Measurements from ENCODE around the gene DNAJC21.
"Not testable (repeated sequence)": the region's sequence is repeated elsewhere in the genome, so short reads cannot be mapped to it uniquely, and the experiment has no call there.

The DNAJC21 gene

GRCh38 chr5:34919077-34919476 is 10.3 kb upstream of the DNAJC21 start:
- Histone ChIP-seq H3K4me3 (replicated peaks; ENCODE audit: insufficient read depth, low read length) (no peak overlapping the region), H3K27me3 (ENCODE audit: insufficient read depth, poor library complexity, severe bottlenecking) (no peaks in the 10 kb centered on the region), H3K27ac (replicated peaks) (no peak overlapping the region)
- DNase-seq (ENCODE audit: low read depth in 1 of 2, low spot score in 1 of 2), result no peak
- TF ChIP-seq, protein P1, sequence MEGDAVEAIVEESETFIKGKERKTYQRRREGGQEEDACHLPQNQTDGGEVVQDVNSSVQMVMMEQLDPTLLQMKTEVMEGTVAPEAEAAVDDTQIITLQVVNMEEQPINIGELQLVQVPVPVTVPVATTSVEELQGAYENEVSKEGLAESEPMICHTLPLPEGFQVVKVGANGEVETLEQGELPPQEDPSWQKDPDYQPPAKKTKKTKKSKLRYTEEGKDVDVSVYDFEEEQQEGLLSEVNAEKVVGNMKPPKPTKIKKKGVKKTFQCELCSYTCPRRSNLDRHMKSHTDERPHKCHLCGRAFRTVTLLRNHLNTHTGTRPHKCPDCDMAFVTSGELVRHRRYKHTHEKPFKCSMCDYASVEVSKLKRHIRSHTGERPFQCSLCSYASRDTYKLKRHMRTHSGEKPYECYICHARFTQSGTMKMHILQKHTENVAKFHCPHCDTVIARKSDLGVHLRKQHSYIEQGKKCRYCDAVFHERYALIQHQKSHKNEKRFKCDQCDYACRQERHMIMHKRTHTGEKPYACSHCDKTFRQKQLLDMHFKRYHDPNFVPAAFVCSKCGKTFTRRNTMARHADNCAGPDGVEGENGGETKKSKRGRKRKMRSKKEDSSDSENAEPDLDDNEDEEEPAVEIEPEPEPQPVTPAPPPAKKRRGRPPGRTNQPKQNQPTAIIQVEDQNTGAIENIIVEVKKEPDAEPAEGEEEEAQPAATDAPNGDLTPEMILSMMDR (IDR thresholded peaks at IDR 0.05; ENCODE audit: insufficient read depth, low read length), result no peak
- TF ChIP-seq, protein P2, sequence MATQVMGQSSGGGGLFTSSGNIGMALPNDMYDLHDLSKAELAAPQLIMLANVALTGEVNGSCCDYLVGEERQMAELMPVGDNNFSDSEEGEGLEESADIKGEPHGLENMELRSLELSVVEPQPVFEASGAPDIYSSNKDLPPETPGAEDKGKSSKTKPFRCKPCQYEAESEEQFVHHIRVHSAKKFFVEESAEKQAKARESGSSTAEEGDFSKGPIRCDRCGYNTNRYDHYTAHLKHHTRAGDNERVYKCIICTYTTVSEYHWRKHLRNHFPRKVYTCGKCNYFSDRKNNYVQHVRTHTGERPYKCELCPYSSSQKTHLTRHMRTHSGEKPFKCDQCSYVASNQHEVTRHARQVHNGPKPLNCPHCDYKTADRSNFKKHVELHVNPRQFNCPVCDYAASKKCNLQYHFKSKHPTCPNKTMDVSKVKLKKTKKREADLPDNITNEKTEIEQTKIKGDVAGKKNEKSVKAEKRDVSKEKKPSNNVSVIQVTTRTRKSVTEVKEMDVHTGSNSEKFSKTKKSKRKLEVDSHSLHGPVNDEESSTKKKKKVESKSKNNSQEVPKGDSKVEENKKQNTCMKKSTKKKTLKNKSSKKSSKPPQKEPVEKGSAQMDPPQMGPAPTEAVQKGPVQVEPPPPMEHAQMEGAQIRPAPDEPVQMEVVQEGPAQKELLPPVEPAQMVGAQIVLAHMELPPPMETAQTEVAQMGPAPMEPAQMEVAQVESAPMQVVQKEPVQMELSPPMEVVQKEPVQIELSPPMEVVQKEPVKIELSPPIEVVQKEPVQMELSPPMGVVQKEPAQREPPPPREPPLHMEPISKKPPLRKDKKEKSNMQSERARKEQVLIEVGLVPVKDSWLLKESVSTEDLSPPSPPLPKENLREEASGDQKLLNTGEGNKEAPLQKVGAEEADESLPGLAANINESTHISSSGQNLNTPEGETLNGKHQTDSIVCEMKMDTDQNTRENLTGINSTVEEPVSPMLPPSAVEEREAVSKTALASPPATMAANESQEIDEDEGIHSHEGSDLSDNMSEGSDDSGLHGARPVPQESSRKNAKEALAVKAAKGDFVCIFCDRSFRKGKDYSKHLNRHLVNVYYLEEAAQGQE (IDR thresholded peaks at IDR 0.05; ENCODE audit: insufficient replicate concordance, low read depth), result no peak
- TF ChIP-seq SPI1 (IDR thresholded peaks at IDR 0.05; ENCODE audit: borderline replicate concordance, low read depth) (no peak), POLR2AphosphoS5 (IDR thresholded peaks at IDR 0.05; ENCODE audit: low read depth) (no peak), GABPA (IDR thresholded peaks at IDR 0.05; ENCODE audit: low read depth) (no peak)

- not testable (repeated sequence) for H3K4me3 ChIP-seq (replicated peaks; ENCODE audit: insufficient read depth, low read length); H3K27me3 ChIP-seq (ENCODE audit: insufficient read depth, poor library complexity, severe bottlenecking); H3K27ac ChIP-seq (replicated peaks); DNase-seq (ENCODE audit: low read depth in 1 of 2, low spot score in 1 of 2)
These were observed 6.1 kb upstream of the DNAJC21 start for GRCh38 chr5:34923256-34923655.

DNA sequence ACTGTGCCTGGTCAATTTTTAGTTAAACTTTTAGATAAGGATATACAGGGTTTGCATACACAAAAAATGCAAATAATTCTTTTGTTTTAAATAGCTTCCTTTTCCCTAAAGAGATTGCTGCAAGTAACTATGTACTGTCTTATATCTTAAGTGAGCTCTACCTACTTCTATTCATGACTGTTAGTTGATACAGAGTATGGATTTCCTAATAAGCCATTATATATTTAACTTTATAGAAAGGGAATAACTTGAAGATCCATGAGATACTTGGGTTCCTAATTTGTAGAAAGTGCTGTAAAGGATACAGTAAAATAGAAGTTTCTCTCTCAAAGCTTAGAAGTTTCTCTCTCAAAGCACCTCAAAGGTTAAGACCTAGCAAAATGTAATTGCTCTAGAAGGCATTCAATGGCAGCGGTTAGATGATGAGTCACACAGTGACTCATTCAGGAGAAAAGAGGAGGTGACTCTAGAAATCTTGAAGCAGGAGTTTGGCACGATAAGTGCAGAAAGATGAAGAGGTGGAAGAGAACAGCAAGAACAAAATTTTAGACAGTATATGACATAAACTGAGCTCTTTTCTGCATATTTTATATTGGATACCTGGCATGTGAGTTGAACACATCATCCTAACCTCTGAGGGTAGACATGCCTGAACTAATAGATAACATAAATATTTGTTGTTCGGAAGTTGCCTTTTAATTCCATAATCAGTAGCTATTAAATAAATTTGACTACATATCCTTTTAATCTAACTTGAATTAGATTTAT is 5.5 kb upstream of the DNAJC21 start:
- H3K4me3 ChIP-seq (replicated peaks; ENCODE audit: insufficient read depth, low read length), result no peak overlapping the region
- H3K27ac ChIP-seq (replicated peaks), result peak overlapping the region; percentile 43
- DNase-seq (ENCODE audit: low read depth in 1 of 2, low spot score in 1 of 2), result peak; percentile 43 to 61
- H3K27me3 ChIP-seq (ENCODE audit: insufficient read depth, poor library complexity, severe bottlenecking), result no peaks in the 10 kb centered on the region
- TF ChIP-seq, protein P2 (IDR thresholded peaks at IDR 0.05; ENCODE audit: insufficient replicate concordance, low read depth), result no peak
- TF ChIP-seq GABPA (IDR thresholded peaks at IDR 0.05; ENCODE audit: low read depth) (no peak), SPI1 (IDR thresholded peaks at IDR 0.05; ENCODE audit: borderline replicate concordance, low read depth) (no peak), POLR2AphosphoS5 (IDR thresholded peaks at IDR 0.05; ENCODE audit: low read depth) (no peak)

GRCh38 chr5:34924462-34924765 is 4.9 kb upstream of the DNAJC21 start:
- no peak overlapping the region; the same call in 1 of the 2 replicates for H3K27ac ChIP-seq (replicated peaks)

More at GRCh38 chr5:34924462-34924765, 4.9 kb upstream of the DNAJC21 start:
- Histone ChIP-seq H3K27me3 (ENCODE audit: insufficient read depth, poor library complexity, severe bottlenecking) (no peaks in the 10 kb centered on the region), H3K4me3 (replicated peaks; ENCODE audit: insufficient read depth, low read length) (no peak overlapping the region)
- TF ChIP-seq POLR2AphosphoS5 (IDR thresholded peaks at IDR 0.05; ENCODE audit: low read depth) (no peak), SPI1 (IDR thresholded peaks at IDR 0.05; ENCODE audit: borderline replicate concordance, low read depth) (no peak), GABPA (IDR thresholded peaks at IDR 0.05; ENCODE audit: low read depth) (no peak)
- TF ChIP-seq, protein P1 (IDR thresholded peaks at IDR 0.05; ENCODE audit: insufficient read depth, low read length), result no peak
- TF ChIP-seq, protein P2 (IDR thresholded peaks at IDR 0.05; ENCODE audit: insufficient replicate concordance, low read depth), result no peak
- no peak for DNase-seq (ENCODE audit: low read depth in 1 of 2, low spot score in 1 of 2)

Data from HL-60 (cell line).